HG02938 (cell line): ENCODE measurements around the gene SMURF2.
A peak's percentile ranks its signal among the peaks of the same experiment; 100 is the strongest.
"Not testable (repeated sequence)": the region's sequence is repeated elsewhere in the genome, so short reads cannot be mapped to it uniquely, and the experiment has no call there.

Experiments
- ATAC-seq: cut with Tn5 transposase; IDR thresholded peaks from one replicate; pipeline ENCODE4 v1.9.1; 2021; ENCODE audit warnings: mild to moderate bottlenecking, moderate library complexity; ENCODE audit not compliant: unreplicated experiment

Gene SMURF2

GRCh38 chr17:64661976-64662773 is at the start of gene SMURF2:
Gene SMURF2 (minus strand): TSS chr17:64662307. CDS start chr17:64661880, 427 bp downstream.
- ATAC-seq, result peak; percentile 79

DNA sequence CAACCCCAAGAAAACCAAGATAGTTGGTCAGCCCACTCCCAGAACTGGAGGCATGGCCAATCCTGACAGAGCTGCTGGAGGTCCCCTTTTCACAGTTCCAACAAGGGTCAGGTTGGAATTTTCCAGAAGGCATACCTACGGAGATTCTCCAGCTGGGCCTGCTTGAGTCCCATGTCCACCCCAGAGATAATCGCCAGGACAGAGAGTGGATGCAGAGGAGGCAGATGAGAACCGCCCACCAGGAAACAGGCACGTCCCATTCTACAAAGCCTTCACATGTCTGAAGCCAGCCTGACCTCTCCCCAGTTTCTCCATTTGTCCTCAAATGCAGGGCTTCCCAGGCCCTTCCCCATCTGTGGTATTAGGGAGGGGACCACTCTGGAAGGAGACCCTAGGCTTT is 47.4 kb upstream of the SMURF2 start:
- no peak for ATAC-seq

- no peak for ATAC-seq
Measured at GRCh38 chr17:64707050-64707591, 45.0 kb upstream of the SMURF2 start.

GRCh38 chr17:64706224-64707049 is 44.3 kb upstream of the SMURF2 start:
- ATAC-seq, result no peak

- no peak for ATAC-seq
Measured at GRCh38 chr17:64702815-64703214, 40.7 kb upstream of the SMURF2 start.

DNA sequence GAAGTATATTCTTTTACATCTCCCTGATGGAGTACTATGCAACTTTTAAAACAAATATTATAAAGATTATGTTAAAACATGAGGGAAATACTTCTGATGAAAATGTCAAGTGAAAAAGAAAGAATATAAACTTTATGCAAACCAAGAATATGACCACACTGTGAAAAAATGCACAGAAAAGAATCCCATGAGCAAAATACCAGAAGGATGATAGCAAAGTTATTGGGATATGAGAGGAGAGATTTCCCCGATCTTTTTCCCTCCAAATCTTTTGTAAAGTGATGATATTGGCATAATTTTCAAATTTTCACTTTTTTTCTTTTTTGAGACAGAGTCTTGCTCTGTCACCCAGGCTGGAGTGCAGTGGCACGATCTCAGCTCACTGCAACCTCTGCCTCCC is 36.6 kb upstream of the SMURF2 start:
- ATAC-seq, result no peak

DNA sequence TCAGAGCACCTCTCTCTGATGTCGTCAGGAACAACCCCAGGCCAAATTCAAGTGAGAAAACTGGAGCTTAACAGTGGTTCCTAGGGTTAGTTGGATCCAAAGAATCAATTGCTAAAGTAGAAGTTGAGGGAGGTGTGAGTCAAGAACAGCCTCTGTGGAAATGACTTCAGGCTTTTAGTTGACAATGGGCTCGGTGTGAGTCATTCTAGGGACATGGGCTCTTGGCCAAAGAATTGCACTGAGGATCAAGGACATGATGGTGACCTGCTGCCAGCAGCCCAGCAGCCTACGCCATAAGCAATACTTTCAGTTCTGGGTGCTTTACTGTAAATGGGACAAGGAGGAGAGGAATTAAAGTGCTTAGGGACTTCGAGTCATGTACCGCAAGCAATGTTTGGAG is 32.1 kb upstream of the SMURF2 start:
- ATAC-seq, result no peak

GRCh38 chr17:64692187-64692586 is 30.1 kb upstream of the SMURF2 start:
- ATAC-seq, result no peak

DNA sequence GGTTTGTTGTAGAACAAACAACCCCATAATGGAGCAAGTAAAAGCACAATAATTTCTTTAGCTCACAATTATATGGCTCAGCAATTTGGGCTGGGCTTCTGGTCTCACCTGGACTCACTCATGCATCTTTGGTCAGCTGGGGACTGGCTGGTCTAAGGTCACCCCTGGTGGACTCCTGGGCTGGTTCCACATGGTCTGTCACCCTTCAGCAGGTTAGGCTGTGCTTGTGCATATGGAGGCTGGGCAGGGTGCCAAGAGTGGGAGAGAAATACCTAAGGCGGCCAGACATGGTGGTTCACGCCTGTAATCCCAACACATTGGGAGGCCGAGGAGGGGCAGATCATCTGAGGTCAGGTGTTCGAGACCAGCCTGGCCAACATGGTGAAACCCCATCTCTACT is 27.0 kb upstream of the SMURF2 start:
- no peak for ATAC-seq

GRCh38 chr17:64688481-64688880 is 26.4 kb upstream of the SMURF2 start:
- ATAC-seq, result no peak

DNA sequence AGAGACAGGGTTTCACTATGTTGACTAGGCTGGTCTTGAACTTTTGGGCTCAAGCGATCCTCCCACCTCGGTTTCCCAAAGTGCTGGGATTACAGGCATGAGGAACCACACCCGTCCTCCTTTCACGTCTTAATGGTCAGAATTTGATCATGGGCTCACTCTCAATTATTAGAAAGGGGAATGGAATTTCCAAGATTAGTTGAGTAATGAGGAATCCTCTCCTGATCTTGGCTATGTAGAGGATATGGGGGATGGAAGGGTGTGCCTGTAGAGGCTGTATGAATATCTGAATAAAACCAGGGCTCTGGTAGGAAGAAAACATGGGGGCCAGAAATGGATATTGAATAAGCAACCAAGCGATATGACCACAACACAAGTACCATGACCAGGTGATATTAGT is 25.9 kb upstream of the SMURF2 start:
- no peak for ATAC-seq

DNA sequence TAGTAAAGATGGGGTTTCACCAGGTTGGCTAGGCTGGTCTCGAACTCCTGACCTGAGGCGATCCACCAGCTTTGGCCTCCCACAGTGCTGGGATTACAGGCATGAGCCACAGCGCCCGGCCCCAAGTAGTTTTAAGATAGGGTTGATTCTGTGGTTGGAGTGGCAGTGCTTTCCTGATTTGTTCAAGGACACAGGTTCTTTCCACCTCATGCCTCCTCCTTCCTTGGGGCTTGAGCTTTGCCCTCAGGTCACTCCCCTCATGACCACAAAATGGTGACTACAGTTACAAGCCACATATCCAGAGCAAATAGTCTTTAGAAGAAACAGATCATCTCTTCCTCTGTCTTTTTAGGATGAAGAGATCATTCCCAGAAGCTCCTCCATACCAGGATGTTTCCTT is 25.3 kb upstream of the SMURF2 start:
- no peak for ATAC-seq

- ATAC-seq, result no peak
Measured at GRCh38 chr17:64686705-64687104, 24.6 kb upstream of the SMURF2 start.

DNA sequence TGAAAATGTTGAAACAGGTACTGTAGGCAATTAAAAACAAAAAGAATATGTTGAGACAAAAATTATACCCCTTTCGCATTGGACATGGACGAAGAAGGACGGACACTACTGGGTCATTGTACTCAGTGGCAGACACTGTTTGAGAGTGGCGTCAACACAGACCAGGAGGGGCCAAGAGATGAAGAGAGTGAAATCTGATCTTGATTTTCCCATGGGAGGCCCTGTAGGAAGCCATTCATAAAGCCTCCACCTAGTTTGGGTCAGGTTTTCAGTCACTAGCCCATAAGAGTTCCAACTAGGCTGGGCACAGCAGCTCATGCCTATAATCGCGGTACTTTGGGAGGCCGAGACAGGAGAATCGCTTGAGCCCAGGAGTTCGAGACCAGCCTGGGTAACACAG is 23.6 kb upstream of the SMURF2 start:
- ATAC-seq, result no peak

GRCh38 chr17:64683796-64684195 is 21.7 kb upstream of the SMURF2 start:
- ATAC-seq, result no peak

DNA sequence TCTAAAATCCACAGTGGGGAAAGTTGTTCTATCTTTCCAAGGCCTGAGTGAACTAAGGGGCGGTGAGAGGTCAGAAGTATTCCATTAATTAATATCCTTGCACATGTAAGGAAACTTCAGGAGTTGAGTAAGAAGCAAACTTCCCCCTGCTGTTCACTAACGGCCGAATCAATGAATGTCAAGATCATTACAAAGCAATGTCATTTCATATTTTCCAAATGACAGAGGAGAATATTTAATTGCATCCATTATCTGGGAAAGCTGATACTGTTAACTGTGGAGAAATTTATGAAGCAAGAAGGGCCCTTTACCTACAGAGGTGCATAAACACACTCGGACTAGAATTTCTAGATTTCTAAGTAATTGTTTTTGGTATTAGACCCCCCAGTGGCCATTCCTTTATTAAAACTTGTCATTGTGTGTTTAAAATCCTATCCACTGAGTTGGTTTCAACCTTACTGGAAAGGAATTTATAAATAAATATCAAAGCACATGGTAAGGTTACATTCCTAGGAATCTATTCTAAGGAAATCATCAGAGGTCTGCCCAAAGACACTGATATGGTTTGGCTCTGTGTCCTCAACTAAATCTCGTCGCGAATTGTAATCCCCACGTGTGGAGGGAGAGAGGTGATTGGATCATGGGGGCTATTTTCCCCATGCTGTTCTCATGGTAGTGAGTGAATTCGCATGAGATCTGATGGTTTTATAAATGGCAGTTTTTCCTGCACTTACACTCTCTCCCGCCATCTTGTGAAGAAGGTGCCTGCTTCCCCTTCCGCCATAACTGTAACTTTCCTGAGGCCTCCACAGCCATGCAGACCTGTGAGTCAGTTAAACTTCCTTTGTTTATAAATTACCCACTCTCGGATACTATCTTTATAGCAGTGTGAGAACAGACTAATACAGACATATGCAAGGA is 20.4 kb upstream of the SMURF2 start:
- no peak for ATAC-seq

DNA sequence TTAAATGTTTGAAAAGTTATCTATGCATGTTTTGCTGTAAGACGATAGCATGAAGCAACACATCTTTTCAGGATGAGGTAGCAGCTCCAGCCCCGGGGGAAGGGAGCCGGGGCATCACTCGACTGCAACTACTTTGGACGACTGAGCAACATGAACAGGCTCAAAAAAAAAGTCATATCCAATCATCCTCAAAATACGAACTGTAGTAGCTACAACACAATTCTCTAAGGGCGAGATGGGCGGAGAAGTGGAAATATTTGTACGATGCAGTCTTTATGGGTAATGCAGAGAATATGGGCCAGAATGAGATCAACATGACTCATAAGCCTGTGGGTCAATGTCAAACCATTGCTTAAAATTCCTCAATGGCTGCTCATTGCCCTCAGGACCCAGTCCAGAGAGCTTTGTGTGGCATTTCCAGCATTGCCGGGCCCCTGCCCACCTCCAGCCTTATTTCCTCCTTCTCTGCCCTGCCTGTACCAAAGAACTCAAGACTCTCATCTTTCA is 17.7 kb upstream of the SMURF2 start:
- no peak for ATAC-seq

DNA sequence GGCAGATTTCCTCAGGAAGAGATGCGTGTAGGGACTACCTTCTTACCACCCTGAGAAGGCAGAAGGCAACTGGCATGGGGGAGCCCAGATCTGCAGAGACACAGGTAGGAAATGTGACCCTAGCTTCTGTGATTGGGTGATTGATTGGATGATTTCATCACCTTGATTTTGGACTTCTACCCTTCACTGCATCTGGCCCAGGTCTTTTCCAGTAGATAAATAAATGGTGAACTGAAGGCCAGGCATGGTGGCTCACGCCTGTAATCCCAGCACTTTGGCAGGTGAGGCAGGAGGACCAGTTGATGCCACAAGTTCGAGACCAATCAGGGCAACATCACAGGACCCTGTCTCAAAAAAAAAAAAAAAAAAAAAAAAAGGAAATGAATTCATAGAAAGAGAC is 14.7 kb upstream of the SMURF2 start:
- no peak for ATAC-seq

DNA sequence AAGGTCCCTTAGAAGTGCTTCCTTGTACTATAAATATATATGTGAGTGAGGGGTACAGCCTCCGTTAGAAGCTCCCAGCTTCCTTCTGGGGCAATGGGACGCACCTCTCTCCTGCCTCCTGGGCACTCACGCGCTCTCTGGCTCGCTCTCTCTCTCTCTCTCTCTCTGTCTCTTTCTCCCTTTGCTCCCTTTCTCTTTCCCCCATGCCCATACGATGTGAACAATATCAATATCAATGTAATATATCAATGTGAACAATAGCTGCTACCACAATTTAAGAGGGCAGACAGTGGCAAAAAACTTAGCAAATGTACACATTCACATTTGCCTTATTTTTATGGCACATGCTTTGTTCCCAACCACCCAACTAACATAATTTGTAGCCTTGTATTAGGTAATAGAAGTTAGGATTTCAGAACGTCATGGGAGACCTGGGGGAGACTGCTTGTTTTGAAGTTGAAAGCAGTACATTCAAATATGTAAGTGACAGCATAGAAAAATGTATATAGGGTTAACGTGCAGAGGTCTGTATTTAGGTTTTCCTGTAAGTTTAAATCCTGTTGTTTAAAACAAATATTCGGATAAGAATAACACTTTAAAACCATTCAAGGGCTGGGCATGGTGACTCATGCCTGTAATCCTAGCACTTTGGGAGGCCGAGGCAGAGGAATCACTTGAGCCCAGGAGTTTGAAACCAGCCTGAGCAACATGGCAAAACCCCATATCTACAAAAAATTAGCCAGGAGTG is 8.9 kb upstream of the SMURF2 start:
- ATAC-seq, result not testable (repeated sequence)
